Right hindlimb (tissue), 1 donor: ENCODE data around the gene STARD13.
A peak's percentile ranks its signal among the peaks of the same experiment; 100 is the strongest.

Experiments
- DNase-seq: peaks from one replicate; pipeline ENCODE4 v3.0.0-alpha.2; 2018

Gene STARD13

GRCh38 chr13:33132644-33133440 is 152.7 kb downstream of the STARD13 start:
- DNase-seq = no peak

GRCh38 chr13:33129886-33130285 is 155.7 kb downstream of the STARD13 start:
- DNase-seq = no peak

GRCh38 chr13:33129094-33129832 is 156.3 kb downstream of the STARD13 start:
- DNase-seq = no peak

GRCh38 chr13:33128134-33128533 is 157.4 kb downstream of the STARD13 start:
- no peak for DNase-seq

GRCh38 chr13:33127009-33127551 is 158.5 kb downstream of the STARD13 start:
- DNase-seq = no peak

- no peak for DNase-seq
Measured at GRCh38 chr13:33125821-33126570, 159.6 kb downstream of the STARD13 start.

GRCh38 chr13:33123066-33123859 is 162.3 kb downstream of the STARD13 start:
- DNase-seq = no peak

- no peak for DNase-seq
Measured at GRCh38 chr13:33119856-33120543, 165.6 kb downstream of the STARD13 start.

- no peak for DNase-seq
Measured at GRCh38 chr13:33119022-33119781, 166.4 kb downstream of the STARD13 start.

GRCh38 chr13:33116321-33117010 is 169.1 kb downstream of the STARD13 start:
- no peak for DNase-seq

- no peak for DNase-seq
Measured at GRCh38 chr13:33115274-33115673, 170.3 kb downstream of the STARD13 start.

GRCh38 chr13:33114146-33114545 is 171.4 kb downstream of the STARD13 start:
- no peak for DNase-seq

- DNase-seq = no peak
Measured at GRCh38 chr13:33112766-33113165, 172.8 kb downstream of the STARD13 start.

GRCh38 chr13:33111414-33112110 is 174.0 kb downstream of the STARD13 start:
- peak; percentile 53 for DNase-seq

GRCh38 chr13:33110713-33111413 is 174.7 kb downstream of the STARD13 start:
- DNase-seq = no peak

GRCh38 chr13:33110386-33110712 is 175.2 kb downstream of the STARD13 start:
- DNase-seq = no peak

GRCh38 chr13:33109801-33110200 is 175.8 kb downstream of the STARD13 start:
- DNase-seq = no peak

GRCh38 chr13:33109271-33109697 is 176.3 kb downstream of the STARD13 start:
- DNase-seq = no peak

GRCh38 chr13:33108620-33109019 is 176.9 kb downstream of the STARD13 start:
- no peak for DNase-seq
